NCI-H187 (cell line): ENCODE measurements around the gene PAM.

Experiments
- DNase-seq, 2 experiments: peaks; one replicate each; lab custom pipeline; 2025; lab: John Stamatoyannopoulos, UW

The PAM gene

DNA sequence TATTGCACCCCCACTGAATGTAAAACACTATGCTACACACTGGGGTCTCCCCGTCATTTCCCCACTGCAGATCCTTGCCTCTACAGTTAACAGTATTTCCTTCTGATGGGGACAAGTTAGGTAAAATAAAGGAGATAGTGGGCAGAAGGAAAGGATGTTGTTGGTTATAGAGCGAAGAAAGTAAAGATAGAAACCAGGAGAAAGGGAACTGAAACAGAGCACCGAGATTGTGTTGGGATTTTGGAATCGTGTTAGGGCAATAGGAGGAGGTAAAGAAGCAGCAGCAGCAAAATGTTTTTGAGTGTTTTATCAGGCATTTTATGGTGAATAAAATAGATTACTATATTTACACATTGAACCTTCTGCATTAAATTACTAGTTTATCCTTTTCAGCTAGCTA is 60.0 kb downstream of the PAM start:
- no peak for DNase-seq

DNA sequence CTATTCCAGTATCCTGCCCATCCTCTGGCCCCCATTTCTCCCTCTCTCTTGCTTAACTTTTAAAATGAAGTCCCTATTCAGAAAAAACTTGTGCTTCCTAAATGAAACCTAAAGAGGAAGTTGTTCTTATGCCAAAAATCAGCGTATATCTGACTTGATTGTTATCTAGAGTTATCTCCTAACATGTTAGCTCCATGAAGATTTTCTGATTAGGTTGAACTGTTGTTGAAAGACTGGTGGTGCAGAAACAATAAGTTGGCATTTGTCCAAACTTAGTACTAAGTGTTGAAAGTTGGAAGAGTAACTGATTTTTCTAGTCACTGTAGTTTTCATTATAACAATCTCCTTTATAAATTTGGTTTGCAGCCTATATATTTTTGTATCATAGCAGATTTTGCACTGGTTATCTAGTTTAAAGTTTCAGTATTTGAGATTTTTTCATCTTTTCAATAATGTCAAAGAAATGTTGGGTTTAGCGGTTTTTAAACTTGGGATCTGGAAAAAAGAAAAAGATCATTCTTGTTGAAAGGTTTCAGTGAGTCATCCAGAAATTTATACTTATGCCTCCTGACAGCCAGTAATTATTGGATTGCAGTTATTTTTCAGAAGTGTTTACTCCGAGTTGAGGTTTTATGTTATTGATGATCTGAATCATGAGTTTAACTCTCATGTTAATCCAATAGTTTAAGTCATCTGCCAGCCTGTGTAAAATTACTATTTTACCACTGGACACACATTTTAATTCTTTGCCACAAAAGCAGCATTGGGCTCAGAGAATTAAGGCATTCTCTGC is 60.6 kb downstream of the PAM start:
- DNase-seq, result no peak

DNA sequence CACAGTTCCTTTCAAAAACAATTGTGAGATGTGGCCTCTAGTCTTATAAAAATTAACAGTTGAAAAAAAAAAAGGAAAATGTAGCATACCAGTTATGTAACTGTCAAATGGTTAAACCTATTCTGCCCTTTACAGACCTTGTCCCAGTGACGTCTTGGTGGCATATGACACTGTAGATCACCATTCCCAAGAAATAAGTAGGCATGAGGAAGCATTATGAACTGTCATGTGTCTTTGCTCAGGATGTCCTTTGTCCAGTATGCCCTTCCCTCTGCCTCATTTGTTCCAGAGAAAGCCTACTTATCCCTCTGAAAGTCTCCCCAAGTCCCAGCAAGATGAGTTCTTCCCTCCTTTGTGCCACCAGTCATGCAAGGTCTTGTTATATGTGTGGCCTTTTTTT is 63.2 kb downstream of the PAM start:
- no peak for DNase-seq

DNA sequence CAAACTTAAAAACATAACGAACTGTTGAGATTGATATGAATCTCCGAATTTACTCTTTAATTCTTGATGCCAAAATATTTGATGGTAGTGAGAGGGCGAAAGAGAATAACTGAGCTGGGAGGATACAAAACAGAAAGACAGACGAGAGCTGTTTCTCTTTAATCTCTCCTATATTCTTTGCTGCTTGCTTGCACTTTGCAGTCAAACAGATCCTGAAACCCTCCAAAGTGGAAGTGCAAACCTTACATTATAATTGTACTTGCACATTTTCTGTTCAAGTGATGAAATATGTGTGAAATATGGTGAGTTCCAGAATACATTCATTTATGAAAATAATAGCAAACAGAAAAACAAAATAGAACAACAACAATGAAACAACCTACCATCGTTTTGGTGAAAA is 63.8 kb downstream of the PAM start:
- DNase-seq, result no peak

DNA sequence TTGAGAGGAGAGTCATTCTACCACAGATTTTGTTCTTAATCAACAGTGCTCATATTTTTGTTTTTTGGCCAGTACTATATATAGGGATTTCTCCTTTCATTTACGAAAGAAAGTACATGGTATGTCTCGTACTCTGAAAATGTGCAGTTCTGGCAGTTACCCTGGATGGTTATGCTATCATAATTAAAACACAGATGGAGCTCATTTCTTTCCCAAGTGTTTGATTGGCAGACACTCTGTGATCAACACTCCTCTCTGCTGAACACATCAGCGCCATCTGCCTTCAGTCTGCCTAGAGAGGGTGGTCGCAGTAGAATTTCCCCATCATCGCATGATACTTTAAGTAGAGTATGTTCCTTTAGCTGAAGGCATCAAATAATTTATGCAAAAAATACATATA is 64.5 kb downstream of the PAM start:
- no peak for DNase-seq

DNA sequence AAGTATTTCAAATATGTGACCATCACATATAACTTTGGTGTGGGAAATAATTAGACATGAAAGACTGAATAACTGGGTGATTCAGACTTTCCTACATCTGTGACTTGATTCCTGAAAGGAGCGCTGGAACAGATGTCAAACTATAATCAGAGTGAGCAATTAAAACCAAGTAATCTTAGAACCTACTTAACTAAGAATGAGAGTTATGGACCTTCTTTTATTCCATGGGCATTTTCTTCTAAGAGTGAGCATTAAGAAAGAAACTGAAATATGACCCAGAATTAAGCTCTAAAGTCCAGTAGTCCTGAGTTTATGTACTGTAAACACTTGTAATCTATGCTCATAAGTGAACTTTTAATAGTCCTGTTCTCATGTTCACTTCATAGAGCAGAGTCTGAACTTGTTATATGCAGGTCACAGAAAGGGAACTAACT is 68.4 kb downstream of the PAM start:
- no peak for DNase-seq

DNA sequence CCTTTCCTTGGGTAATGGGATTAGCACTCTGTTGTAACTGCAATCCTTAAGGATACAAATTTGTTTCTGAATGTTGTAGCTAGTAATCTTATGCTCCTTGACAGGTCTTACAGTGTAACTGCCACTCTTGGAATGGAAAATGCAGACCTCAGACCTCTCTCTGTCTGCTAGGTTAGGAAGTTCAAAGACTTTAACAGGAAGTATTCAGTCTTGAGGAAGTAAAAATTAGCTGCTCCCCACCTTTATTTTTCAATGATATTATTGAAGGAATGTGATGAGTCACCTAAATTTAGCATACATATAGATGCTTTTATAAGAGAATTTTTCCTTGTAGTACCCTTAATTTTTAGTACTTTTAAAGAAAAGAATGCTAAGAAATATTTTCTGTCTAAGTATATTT is 71.5 kb downstream of the PAM start:
- no peak for DNase-seq

DNA sequence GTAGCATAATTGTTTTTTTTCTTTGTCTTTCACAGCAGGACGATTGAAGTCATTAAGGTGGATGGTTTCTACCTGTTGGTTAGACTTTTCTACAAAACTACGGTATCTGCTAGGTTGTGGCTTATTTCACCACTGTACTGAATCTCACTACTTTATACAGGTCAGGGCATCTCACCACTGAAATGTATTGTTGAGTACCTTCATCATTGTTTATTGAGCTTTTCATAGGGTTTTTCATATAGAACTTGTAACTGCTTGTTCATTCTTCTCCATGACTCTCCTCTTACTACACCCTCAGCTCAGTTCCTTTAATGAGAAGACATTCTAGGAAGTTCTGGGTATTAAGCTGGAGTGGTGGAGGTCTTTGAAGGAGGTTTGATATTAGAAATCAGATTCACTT is 75.1 kb downstream of the PAM start:
- DNase-seq, result no peak

DNA sequence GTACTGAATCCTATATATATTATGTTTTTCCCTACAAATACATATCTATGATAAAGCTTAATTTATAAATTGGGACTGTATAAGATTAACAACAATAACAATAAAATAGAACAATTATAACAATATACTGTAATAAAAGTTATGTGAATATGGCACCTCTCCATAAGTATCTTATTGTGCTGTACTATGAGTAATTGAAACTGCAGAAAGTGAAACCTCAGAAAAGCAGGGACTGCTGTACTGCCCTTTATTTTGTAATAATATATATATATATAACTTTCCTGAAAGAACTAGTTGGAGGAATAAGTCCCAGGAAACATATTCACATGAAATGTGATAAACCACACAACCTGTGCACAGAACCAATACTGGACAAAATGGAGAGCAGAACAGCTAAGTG is 77.3 kb downstream of the PAM start:
- no peak for DNase-seq

DNA sequence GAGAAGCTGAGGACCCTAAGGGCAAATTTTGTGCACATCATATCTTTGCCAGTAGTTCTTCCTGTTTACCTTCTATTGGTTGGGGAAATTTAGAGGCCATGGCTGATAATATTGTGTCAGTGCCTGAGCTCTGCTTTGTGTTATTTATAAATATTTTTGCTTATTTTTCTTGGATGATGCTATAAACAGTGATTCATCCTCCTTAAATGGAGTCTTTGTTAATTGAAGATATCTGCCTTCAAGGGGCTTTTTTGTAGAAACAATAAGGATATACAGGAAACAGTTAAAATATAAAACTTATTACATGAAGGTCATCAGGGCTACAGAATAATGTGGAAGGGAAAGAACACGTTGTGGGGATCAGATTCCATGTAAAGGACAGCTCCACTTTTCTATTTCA is 78.0 kb downstream of the PAM start:
- no peak for DNase-seq

DNA sequence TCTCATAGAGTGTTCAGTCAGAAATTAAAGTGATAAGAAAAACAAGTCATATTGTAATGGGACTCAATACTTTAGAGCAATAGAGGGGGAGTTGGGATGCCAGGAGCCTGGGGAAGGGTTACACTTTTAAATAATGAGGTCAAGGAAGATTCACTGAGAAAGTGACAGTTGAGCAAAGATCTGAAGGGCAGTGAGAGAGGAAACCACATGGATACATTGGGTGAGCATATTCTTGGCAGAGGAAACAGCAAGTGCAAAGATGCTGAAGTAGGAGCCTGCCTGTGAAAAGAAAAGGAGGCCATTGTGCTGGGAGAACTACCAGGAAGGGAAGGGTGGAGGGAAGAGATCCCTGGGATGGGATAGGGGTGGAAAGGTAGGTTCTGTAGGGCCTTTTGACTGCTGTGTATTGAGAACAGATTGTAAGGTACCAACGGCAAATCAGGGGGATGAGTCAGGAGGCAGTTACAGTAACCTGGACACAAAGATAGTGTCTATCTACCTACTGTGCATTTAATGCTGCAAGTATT is 79.4 kb downstream of the PAM start:
- DNase-seq, result no peak

DNA sequence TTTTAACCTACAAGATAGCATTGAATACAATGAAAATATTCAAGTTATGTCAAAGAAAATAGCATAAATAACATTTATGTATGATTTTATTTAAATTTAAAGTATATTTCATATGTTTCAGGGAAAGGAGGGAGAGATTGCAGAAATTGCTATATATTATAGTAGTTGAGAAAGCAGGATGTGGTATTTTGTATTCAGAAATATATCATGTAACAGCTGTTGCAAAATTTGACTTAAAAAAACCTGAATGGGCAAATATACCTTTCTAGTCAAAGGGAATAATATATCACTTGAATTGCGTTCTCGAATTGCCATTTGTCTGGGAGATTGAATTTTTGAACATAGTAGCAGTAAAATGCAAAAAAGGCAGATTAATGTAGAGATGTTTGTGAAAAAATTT is 80.6 kb downstream of the PAM start:
- DNase-seq, result no peak

DNA sequence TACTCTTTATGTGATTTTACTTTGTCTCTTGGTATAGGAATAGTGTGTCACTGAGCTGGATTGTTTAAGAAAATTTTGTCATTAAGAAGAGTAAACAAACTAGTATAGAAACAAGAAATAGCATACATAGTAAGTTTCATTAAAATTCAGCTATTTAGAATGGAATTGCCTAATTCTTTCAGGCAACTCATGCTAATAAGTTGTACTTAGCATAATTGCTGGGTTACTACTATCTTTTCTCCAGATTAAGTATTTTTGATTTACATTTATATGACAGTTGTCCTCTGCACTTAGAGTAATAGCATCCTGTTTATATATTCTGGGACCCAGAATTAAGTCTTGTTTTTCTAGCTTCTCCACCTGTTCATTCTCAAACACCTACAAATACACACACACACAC is 85.9 kb downstream of the PAM start:
- no peak for DNase-seq

DNA sequence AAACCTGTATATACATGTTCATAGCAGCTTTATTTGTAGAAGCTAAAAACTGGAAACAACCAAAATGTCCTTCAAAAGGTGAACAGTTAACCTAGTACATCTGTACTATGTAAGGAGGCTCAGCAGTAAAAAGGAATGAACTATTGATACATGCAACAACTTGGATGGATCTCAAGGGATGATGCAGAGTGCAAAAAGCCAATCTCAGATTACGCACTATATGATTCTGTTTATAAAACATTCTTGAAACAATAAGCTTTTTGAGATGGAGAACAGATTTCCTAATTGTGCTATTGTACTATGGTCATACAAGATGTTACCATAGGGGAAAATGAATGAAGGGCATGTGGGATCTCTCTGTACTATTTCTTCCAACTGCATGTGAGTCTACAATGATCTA is 88.9 kb downstream of the PAM start:
- DNase-seq, result no peak

DNA sequence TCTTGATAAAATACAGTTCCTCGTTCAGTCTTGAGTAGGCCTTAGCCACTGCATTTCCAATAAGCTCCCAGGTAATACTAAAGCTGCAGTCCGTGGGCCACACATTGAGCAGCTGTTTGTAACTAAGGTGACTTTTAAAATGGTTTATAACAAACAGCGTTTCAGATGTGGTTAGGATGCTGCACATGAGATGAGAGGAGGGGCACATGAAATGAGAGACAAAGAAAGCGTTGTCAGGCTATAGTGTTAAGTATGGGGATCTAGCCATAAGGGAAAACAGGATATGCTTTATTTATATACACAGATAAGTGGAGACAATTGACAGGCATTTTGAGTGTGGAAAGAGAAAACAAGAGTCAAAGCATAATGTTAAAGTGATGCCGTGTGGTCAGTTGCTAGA is 89.9 kb downstream of the PAM start:
- no peak for DNase-seq

DNA sequence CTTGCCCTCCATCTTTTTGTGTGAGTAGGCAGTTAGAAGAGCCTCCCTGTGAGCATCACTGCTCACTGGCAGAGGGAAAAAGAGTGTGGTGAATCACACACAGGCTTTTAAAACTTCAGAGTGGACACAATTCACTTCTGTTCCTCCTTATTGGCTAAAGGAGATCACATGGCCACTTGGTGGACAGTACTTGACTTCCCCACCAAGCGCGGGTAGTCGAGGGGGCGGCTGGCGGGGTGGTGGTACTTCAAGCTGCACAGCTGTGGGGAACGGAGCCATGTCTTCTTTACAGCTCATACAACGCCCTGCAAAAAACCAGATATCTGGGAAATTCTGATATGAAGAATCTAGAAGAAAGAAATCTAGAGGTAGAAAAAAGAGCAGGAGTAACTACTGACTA is 95.4 kb downstream of the PAM start:
- no peak for DNase-seq

DNA sequence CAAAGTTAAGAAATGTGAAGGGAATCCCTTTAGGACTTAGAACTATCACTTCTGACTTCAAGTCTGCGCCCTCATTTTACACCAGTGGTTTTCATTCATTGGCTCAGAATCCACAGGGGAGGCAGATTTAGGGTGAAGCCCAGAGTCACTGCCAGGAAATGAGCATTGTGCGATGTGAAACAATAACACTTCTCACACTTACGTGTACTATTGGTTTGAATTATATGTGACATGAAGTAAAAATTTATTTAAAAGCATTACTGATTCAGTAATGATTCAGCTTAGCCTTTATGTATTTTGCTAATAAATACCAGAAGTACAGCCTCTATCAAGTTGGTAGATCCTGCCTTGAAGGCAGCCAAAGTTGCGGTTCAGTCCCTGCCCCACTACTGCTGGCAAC is 98.6 kb downstream of the PAM start:
- no peak for DNase-seq

DNA sequence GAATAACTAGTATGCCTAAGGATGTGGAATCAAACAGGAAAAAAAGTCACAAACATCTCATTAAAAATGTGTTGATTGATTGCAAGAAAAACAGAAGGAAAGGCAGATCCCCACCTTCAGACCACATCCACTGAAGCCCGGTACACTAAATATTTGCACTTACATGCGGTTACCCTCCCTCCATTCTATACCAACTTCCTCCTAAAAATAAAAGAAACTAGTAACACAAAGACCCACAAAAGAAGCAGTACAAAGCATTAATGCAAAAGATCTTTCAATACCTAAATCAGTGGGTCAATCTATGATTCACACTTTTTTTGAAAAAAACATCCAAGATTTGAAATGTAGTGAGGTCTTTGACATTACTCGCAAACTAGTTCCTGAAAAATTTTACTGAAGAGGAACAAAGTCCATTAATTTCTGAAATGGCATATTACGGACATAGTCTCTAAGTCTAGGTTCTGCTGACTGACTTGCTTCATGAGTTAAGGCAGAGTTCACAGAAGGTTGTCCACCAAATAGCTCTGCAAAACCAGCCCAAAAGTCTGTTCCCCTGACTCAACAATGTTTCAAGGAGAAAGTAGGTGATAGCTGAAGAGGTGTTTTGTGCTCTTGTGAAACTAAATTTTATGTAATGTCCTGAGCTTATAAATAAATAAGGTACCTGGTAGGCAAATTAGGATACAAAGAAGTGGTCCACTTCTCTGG is 100.7 kb downstream of the PAM start:
- DNase-seq, result no peak

DNA sequence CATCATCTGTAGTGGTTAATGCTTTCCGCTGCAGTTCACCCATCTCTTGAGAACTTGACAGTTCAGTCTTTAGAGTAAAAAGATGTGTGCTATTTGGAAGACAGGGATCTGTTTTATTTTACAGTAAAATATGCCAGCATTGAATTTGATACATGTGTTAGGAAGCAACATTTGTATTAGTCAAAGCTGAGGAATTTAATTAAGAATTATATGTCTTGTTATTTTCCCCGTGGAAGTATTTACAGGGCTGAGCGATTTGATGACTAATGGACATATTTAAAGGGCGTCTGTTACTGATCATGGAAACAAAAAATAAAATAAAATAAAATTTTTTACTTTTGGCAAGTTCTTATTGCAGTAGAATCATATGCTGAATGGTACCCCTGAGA is 101.3 kb downstream of the PAM start:
- DNase-seq, result no peak

DNA sequence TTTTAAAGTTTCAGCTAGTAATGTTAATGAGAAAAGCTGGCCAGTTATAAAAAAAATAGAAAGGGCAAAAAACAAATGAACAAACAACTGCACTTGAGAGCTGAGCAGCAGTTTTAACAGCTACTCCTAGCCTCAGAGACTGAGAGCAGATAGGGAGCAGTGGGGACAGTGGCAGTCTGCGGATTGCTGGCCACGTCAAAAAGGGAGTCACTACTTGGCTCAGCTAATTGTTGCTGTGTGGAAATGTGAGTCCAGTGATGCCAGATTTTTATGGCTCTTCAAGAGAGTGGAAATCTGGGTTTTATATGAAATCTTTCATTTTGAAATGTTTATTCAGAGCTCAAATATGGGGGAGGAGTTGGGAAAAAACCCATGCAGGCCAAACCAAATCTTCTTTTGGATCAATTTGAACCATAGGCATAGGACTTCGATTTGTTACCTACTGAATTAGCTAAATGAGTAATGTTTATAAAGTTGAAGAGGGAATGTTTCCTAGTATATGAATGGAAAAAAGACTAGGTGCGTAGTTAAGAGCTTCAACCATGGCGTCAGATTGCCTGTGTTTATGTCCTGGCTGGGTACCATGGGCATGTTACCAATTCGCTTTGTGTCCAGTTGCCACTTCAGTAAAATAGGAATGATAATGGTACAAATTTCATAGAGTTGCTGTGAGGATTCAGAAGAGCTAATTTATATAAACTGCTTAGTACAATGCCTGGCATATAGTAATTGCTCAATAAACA is 102.1 kb downstream of the PAM start:
- DNase-seq, result no peak

DNA sequence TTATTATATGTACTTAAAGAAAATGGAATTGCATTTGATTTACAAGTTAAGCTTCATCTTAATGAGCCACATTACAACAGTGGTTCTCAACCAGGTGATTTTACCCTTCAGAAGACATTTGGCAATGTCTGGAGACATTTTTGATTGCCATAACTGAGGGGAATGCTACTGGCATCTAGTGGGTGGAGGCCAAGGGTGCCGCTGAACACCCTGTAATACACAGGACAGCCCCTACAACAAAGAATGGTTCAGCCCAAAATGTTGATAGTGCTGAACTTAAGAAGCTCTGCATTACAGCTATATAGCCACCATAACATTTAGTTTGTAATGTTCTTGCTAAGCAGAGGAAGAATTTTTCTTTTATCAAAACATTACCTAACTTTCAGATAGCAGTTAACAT is 103.1 kb downstream of the PAM start:
- no peak for DNase-seq

DNA sequence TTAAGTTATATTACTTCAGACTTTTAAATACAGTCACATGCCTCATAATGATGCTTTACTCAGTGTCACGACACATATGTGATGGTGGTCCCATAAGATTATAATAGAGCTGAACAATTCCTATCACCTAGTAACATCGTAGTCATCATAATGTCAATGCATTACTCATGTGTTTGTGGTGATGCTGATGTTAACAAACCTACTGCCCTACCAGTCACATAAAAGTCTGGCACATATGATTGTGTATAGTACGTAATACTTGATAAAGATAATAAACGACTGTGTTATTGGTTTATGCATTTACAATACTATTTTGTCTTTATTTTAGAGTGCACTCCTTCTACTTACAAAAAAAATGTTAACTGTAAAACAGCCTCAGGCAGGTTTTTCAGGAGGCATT is 103.7 kb downstream of the PAM start:
- DNase-seq, result no peak

DNA sequence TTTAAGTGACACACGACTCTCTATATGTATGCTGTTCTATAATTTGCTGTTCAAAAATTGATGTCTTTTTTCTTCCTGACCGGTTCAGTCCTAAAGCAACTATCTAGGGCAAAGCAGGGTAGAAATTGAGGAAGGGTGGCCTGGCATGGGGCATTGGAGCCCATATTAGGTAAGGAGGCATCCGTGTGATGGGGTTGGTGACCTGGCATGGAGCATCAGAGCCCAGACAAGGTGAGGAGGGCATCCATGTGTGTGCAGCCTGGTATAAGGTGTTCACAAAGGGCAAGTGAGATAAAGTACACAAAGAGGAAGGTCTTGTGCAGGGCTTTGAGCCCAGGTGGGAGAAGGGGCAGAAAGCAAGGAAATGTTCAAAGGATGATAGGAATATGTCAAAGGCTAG is 104.9 kb downstream of the PAM start:
- DNase-seq, result no peak
